H1 (cell line): ENCODE data around the gene MCF2L2. TPM values are rescaled to one million over a fixed set of nuclear protein-coding genes. Genes with fewer than 3 reads are reported as not detected.

ENCODE experiments used
- polyA plus RNA-seq, 7 experiments: library from polyadenylated mRNA; depleted of rRNA in 3 of 7; stranded (reverse) in 5 of 7; unstranded in 2 of 7; fragments of >200 nt in 5 of 7; fragments of 200-250 nt in 2 of 7; gene quantifications; 1 replicate in 5 of 7; 2 replicates in 1 of 7; 4 replicates in 1 of 7; pipeline versions ENCODE4 v1.2.1 to v1.2.3, GENCODE V29; 2011 to 2013; ENCODE audit warnings: missing spikeins in 2 of 7, mixed read lengths in 2 of 7
- total RNA-seq: library from RNA; stranded (reverse); fragmentation: NEBNext Ultra II Directional; extraction: Animal tissue kit (Norgen Biotek cat#: 25700); gene quantifications from 2 replicates; pipeline ENCODE4 v1.2.1, GENCODE V29; 2021
- TF ChIP-seq, protein P1 (sequence below): fragments of 300-600 bp; sonication (generic); IDR thresholded peaks from 2 replicates; pipeline ENCODE4 v1.7.1; 2012; ENCODE audit warnings: low read length, moderate library complexity, mild to moderate bottlenecking, inconsistent platforms; ENCODE audit not compliant: insufficient replicate concordance

The MCF2L2 gene
- total and polyA plus RNA-seq, 2 of the 8 experiments (the other 6 are each of a cell fraction or from before 2014, with no cell fraction given), result 4.1 to 13.7 TPM

DNA sequence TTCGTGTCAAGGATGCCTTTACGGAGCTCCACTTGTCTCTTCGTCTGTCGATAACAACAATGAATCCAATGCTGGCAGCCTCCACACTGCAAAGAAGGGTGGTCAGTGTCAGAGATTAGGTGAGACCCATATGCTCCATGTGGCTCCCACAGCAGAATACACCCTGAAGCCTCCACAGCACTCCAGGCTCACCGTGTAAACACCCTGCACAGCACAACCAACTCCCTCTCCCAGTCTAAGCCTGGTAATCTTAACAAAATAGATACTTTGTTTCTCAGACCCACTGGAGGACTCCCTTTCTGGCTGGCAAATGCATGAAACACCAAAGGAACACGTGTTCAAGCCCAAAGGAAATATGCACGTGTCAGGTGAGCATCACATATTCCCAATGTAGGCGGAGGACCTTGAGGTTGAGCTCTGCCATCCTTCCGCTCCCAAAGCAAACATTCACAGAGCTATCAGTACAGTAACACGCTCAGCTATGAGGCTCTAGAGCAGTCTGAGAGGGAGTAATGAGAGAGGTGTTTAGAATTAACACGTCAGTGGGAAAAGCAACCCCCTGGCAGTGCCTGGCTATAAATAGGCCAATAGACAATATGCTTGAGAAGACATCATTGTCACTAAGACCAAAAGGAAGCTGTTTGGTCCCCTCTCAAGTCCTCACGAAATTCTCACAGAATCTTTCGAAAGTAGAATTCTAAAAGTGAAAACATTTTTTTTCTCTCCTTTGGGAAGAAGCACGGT is 86.7 kb downstream of the MCF2L2 start (continued):
- TF ChIP-seq, protein P1, sequence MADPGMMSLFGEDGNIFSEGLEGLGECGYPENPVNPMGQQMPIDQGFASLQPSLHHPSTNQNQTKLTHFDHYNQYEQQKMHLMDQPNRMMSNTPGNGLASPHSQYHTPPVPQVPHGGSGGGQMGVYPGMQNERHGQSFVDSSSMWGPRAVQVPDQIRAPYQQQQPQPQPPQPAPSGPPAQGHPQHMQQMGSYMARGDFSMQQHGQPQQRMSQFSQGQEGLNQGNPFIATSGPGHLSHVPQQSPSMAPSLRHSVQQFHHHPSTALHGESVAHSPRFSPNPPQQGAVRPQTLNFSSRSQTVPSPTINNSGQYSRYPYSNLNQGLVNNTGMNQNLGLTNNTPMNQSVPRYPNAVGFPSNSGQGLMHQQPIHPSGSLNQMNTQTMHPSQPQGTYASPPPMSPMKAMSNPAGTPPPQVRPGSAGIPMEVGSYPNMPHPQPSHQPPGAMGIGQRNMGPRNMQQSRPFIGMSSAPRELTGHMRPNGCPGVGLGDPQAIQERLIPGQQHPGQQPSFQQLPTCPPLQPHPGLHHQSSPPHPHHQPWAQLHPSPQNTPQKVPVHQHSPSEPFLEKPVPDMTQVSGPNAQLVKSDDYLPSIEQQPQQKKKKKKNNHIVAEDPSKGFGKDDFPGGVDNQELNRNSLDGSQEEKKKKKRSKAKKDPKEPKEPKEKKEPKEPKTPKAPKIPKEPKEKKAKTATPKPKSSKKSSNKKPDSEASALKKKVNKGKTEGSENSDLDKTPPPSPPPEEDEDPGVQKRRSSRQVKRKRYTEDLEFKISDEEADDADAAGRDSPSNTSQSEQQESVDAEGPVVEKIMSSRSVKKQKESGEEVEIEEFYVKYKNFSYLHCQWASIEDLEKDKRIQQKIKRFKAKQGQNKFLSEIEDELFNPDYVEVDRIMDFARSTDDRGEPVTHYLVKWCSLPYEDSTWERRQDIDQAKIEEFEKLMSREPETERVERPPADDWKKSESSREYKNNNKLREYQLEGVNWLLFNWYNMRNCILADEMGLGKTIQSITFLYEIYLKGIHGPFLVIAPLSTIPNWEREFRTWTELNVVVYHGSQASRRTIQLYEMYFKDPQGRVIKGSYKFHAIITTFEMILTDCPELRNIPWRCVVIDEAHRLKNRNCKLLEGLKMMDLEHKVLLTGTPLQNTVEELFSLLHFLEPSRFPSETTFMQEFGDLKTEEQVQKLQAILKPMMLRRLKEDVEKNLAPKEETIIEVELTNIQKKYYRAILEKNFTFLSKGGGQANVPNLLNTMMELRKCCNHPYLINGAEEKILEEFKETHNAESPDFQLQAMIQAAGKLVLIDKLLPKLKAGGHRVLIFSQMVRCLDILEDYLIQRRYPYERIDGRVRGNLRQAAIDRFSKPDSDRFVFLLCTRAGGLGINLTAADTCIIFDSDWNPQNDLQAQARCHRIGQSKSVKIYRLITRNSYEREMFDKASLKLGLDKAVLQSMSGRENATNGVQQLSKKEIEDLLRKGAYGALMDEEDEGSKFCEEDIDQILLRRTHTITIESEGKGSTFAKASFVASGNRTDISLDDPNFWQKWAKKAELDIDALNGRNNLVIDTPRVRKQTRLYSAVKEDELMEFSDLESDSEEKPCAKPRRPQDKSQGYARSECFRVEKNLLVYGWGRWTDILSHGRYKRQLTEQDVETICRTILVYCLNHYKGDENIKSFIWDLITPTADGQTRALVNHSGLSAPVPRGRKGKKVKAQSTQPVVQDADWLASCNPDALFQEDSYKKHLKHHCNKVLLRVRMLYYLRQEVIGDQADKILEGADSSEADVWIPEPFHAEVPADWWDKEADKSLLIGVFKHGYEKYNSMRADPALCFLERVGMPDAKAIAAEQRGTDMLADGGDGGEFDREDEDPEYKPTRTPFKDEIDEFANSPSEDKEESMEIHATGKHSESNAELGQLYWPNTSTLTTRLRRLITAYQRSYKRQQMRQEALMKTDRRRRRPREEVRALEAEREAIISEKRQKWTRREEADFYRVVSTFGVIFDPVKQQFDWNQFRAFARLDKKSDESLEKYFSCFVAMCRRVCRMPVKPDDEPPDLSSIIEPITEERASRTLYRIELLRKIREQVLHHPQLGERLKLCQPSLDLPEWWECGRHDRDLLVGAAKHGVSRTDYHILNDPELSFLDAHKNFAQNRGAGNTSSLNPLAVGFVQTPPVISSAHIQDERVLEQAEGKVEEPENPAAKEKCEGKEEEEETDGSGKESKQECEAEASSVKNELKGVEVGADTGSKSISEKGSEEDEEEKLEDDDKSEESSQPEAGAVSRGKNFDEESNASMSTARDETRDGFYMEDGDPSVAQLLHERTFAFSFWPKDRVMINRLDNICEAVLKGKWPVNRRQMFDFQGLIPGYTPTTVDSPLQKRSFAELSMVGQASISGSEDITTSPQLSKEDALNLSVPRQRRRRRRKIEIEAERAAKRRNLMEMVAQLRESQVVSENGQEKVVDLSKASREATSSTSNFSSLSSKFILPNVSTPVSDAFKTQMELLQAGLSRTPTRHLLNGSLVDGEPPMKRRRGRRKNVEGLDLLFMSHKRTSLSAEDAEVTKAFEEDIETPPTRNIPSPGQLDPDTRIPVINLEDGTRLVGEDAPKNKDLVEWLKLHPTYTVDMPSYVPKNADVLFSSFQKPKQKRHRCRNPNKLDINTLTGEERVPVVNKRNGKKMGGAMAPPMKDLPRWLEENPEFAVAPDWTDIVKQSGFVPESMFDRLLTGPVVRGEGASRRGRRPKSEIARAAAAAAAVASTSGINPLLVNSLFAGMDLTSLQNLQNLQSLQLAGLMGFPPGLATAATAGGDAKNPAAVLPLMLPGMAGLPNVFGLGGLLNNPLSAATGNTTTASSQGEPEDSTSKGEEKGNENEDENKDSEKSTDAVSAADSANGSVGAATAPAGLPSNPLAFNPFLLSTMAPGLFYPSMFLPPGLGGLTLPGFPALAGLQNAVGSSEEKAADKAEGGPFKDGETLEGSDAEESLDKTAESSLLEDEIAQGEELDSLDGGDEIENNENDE, result no peak
